ENCODE measurements around the gene OPHN1. TPM values are rescaled to one million over a fixed set of nuclear protein-coding genes. Genes with fewer than 3 reads are reported as not detected.

OPHN1 gene
- total RNA-seq, 1 donor from 2014 or later = 0.04 TPM

DNA sequence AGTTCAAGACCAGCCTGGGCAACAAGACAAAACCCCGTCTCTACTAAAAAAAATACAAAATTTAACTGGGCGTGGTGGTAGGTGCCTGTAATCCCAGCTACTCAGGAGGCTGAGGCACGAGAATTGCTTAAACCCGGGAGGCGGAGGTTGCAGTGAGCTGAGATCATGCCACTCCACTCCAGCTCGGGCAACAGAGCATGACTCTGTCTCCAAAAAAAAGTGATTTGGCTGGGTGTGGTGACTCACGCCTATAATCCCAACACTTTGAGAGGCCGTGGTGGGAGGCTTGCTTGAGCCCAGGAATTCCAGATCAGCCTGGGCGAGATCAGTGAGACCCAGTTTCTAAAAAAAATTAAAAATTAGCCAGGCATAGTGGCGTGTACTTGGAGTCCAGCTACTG lies 4.1 kb downstream of the OPHN1 start:
- TF ChIP-seq, protein P1, sequence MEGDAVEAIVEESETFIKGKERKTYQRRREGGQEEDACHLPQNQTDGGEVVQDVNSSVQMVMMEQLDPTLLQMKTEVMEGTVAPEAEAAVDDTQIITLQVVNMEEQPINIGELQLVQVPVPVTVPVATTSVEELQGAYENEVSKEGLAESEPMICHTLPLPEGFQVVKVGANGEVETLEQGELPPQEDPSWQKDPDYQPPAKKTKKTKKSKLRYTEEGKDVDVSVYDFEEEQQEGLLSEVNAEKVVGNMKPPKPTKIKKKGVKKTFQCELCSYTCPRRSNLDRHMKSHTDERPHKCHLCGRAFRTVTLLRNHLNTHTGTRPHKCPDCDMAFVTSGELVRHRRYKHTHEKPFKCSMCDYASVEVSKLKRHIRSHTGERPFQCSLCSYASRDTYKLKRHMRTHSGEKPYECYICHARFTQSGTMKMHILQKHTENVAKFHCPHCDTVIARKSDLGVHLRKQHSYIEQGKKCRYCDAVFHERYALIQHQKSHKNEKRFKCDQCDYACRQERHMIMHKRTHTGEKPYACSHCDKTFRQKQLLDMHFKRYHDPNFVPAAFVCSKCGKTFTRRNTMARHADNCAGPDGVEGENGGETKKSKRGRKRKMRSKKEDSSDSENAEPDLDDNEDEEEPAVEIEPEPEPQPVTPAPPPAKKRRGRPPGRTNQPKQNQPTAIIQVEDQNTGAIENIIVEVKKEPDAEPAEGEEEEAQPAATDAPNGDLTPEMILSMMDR (IDR thresholded peaks at IDR 0.05) = no peak
- no peak for DNase-seq
- H3K36me3 Mint-ChIP-seq (ENCODE audit: low read depth) = no peaks in the 10 kb centered on the region
- H3K27ac Mint-ChIP-seq = no peak overlapping the region
- peaks cover 22% of the 10 kb centered on the region for H3K27me3 Mint-ChIP-seq
- ATAC-seq (ENCODE audit: low read depth) = no peak
- intact Hi-C loops (cut with micrococcal nuclease) = no loop called here
- peaks cover 8% of the 10 kb centered on the region for H3K4me1 Mint-ChIP-seq
- H3K9me3 Mint-ChIP-seq = no peaks in the 10 kb centered on the region
- H3K4me3 Mint-ChIP-seq = no peak overlapping the region
- POLR2A ChIA-PET = no interaction called here
- CTCF ChIA-PET = no interaction called here

DNA sequence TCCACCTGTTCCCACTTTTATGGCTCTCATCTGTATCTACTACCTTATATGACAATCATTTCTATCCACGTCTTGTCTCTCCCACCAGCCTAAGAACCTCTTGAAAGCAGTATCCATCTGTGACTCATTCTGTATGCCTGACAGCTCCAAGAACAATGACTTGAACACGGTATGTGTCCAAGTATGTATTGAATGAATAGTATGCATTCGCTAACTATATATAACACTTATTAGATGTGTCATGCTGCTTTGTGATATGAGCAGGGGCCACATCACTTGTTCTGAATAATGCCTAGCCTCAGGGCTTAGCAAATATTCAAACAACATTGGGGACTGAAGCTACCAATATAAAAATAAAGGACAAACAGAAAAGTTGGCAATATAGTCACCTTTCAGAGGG lies 4.9 kb downstream of the OPHN1 start:
- ChIA-PET CTCF (no interaction called here), POLR2A (no interaction called here)
- no peaks in the 10 kb centered on the region for H3K9me3 Mint-ChIP-seq
- peaks cover 4% of the 10 kb centered on the region for H3K4me1 Mint-ChIP-seq
- intact Hi-C loops (cut with micrococcal nuclease) = no loop called here
- DNase-seq = no peak
- no peak overlapping the region for H3K27ac Mint-ChIP-seq
- ATAC-seq (ENCODE audit: low read depth) = no peak
- TF ChIP-seq, protein P1 (IDR thresholded peaks at IDR 0.05) = no peak
- no peaks in the 10 kb centered on the region for H3K36me3 Mint-ChIP-seq (ENCODE audit: low read depth)
- H3K4me3 Mint-ChIP-seq = no peak overlapping the region
- peaks cover 19% of the 10 kb centered on the region for H3K27me3 Mint-ChIP-seq

DNA sequence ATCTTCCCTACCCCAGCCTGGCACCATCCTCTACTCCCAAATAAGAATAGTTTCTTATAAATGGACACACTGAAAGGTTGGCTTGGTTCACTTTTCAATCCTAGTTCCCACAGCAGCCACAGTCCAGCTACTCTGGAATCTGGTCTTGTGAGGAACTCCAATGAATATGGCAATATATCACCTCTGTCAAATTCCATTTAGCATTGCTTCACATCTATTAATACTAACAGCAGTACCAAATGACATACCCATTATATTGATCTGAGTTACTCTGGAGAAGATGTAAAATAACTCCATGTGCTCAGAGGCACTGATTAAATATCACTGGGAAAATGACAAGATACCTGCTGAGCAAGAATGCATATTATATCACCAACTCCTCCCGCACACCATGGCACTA lies 8.6 kb downstream of the OPHN1 start:
- Mint-ChIP-seq H3K9me3 (no peaks in the 10 kb centered on the region), H3K4me3 (no peak overlapping the region), H3K27me3 (peaks cover 2% of the 10 kb centered on the region), H3K4me1 (no peaks in the 10 kb centered on the region), H3K27ac (no peak overlapping the region), H3K36me3 (ENCODE audit: low read depth) (no peaks in the 10 kb centered on the region)
- TF ChIP-seq, protein P1 (IDR thresholded peaks at IDR 0.05) = no peak
- POLR2A ChIA-PET = no interaction called here
- CTCF ChIA-PET = no interaction called here
- intact Hi-C loops (cut with micrococcal nuclease) = no loop called here
- no peak for DNase-seq
- no peak for ATAC-seq (ENCODE audit: low read depth)

GRCh38 chrX:68422478-68422877 lies 10.8 kb downstream of the OPHN1 start:
- H3K36me3 Mint-ChIP-seq (ENCODE audit: low read depth) = no peaks in the 10 kb centered on the region
- TF ChIP-seq, protein P1 (IDR thresholded peaks at IDR 0.05) = no peak
- ATAC-seq (ENCODE audit: low read depth) (no peak), DNase-seq (no peak)
- no peaks in the 10 kb centered on the region for H3K9me3 Mint-ChIP-seq
- no peak overlapping the region for H3K4me3 Mint-ChIP-seq
- POLR2A ChIA-PET = no interaction called here
- peaks cover 2% of the 10 kb centered on the region for H3K27me3 Mint-ChIP-seq
- H3K27ac Mint-ChIP-seq = no peak overlapping the region
- H3K4me1 Mint-ChIP-seq = no peaks in the 10 kb centered on the region
- intact Hi-C loops (cut with micrococcal nuclease) = no loop called here
- CTCF ChIA-PET = no interaction called here

GRCh38 chrX:68421636-68422035 lies 11.7 kb downstream of the OPHN1 start:
- no peaks in the 10 kb centered on the region for H3K4me1 Mint-ChIP-seq
- peaks cover 2% of the 10 kb centered on the region for H3K27me3 Mint-ChIP-seq
- POLR2A ChIA-PET = no interaction called here
- H3K27ac Mint-ChIP-seq = no peak overlapping the region
- H3K9me3 Mint-ChIP-seq = no peaks in the 10 kb centered on the region
- CTCF ChIA-PET = no interaction called here
- no peak for ATAC-seq (ENCODE audit: low read depth)
- intact Hi-C loops (cut with micrococcal nuclease) = no loop called here
- TF ChIP-seq, protein P1 (IDR thresholded peaks at IDR 0.05) = no peak
- H3K36me3 Mint-ChIP-seq (ENCODE audit: low read depth) = no peaks in the 10 kb centered on the region
- H3K4me3 Mint-ChIP-seq = no peak overlapping the region
- no peak for DNase-seq
